Right lung (tissue), 5 donors: ENCODE measurements around the gene ITM2C. TPM values are rescaled to one million over a fixed set of nuclear protein-coding genes. Genes with fewer than 3 reads are reported as not detected.

Source experiments
- DNase-seq, 2 donors: peaks; one replicate each; pipeline ENCODE4 v3.0.0-alpha.2; 2013
- polyA plus RNA-seq, 5 donors: library from polyadenylated mRNA; unstranded; fragments of 120-200 nt; gene quantifications; one replicate each; pipeline versions ENCODE4 v1.2.1 to v1.2.3, GENCODE V29; 2013; ENCODE audit warnings: inconsistent platforms in 1 of 5, low replicate concordance in 1 of 5; ENCODE audit not compliant: insufficient read length in 5 of 5, insufficient read depth in 1 of 5

ITM2C gene
- polyA plus RNA-seq, 5 donors: 271 to 335 (median 284) TPM

DNA sequence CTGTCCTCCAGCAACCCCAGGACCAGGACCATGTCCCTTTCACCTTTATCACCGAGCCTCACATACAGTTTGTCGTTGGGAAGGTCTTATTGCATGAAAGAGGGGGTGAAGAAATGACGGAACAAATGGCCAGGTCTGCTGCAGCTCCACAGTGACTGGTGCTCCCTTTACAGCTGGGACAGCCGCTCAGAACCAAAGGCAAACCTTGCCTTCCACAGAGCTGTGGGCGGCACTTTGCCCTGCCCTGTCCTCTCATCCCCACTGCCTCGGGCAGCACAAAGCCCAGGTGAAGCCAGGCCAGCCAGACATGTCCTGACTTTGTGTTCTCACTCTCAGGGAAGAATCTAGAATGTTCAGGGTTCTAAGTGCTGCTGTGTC, 59.3 kb downstream of the ITM2C start:
- DNase-seq: no peak

DNA sequence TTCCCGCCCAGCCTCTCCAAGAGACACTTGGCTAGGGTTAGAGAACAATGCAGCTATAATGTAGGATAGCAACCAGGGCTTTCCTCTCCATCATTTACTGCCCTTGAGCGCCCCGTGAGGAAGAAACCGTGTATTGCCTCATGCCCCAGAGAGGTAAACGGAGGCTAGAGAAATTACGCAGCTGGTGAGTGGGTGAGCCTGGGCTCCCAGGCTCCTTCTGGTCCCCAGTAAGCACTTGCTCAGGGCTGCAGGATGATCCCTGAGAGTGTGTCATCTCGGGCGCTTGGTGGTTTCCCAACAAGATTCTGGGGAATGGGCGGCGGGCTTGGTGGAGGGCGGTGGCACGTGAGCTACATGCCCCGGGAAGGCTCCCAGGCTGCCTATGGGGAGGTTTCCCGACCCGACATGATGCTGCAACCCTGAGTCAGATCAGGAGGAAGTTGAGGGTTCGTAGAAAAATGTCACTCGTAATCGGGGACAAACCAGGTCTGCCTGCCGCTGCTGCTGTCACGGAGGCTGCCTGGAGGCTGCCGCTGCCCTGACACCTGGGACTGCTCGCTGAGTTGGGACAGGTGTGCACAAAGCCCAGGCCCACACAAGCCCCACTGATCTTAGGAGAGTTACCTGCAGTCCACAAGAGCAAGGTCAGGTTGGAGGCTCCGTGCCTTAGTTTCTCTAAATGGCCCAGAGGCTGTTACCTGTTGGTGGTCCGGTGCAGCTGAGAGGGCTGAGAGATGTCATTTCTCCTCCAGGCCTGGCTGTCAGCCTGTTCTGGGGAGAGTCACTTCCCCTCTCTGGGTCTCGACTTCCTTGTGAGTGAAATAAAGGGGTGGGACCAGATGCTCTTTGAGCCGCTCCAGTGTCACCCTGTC, 60.0 kb downstream of the ITM2C start, which contains the start of gene GPR55:
Gene GPR55 (minus strand): TSS at position 773 of the 872 bp plus-strand sequence. CDS start 14,280 bp downstream, outside the sequence.
- no peak for DNase-seq

DNA sequence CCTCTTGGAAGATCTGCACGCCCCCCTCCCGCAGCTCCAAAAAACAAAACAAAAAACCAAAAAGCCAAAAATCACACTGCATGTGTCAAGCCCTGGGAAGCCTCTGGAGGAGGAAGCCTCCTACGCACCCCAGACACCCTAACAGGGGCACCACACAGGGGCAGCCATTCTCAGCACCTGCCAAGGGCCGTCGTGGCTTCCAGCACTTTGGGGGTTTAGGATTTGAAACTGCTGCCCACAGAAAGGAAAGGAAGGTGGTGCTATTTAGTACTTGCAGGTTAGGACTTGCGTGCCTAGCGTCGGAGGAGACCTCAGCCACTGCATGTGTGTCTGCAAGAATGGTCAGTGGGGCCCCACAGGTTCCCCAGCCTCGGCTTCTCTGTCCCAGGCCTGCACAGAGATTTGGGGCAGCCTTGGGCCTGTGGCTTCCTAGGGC, 60.7 kb downstream of the ITM2C start:
- DNase-seq: no peak

DNA sequence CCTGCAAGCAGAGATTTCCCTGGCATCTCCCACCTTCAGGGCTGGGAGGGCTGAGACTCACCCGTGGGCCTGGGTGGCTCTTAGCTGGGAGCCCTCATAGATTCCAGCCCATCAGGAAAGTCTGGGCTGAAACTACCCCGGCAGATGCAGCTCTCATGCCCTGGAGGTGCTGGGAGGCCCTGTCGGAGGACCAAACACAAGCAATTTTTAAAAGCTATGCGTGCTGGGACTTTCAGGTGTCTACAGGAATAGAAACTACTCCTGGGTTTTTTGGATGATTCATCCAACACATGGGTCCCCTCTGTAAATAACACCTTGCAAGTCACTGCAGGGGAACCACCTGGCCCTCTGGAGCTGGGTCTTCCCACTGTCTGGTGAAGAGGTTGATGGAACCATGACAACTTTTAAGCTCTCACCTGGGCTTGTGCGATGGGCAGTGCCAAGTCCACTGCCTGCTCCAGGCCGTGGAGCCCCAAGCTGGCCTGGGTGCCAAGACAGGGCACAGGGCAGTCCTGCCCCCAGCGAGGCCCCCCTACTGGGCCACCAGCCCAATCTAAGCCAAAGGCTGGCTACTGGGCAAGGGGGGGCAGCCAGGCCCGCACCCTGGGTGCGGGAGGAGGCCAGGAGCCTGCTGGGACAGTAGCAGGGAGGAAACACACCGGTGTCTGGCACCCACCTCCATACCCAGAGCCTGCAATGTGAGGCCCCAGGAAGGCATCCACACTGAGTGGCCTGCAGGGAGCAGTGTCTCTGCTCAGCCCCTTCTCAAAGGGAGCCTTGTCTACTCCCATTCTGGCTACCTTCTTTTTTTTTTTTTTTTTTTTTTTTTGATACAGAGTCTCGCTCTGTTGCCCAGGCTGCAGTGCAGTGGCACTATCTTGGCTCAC, 61.4 kb downstream of the ITM2C start:
- no peak for DNase-seq

DNA sequence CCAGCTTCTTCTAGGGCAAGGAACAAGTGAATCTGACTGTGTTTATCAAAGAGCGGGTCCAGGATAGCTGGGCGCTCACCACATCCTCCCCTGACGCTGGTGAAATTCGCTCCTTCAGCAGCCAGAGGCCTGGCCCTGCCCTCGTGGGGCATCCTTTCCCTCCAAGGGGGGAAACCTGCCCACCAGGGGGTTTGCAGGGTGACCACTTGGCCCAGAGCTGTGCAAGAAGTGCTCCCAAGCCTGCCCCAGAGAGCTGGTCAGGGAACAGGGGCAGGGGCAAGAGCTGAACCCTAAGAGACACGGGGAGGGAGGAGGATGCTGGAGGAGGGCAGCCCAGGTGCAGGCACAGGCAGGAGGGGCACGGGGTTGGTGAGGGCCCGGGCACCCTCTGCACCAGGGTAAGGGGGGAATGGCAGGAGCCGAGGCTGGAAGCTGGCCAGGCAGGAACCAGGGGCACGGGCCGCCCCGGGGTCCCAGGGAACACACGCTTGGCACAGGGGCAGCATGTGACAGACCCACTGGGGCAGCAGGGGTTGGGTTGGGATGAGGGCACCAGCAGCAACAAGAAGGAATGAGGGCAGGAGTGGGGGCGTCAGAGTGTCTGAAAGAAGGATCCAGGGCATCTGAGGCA, 63.1 kb downstream of the ITM2C start:
- DNase-seq: no peak

Other genes with a start within 250 kb of the ITM2C start
- 10 to 100 TPM; 48.6 to 68.0 (median 61.6) TPM for gene CAB39, start 152.1 kb upstream of the ITM2C start, polyA plus RNA-seq
- gene GPR55, start 60.3 kb downstream of the ITM2C start, polyA plus RNA-seq: under 1 TPM; 0.10 to 0.21 (median 0.17) TPM
- gene SPATA3, start 131.2 kb downstream of the ITM2C start, polyA plus RNA-seq: not detected
- gene C2orf72, start 172.6 kb downstream of the ITM2C start, polyA plus RNA-seq: 1 to 10 TPM in 1 of 5 donors, under 1 TPM in 4; 0.27 to 1.6 (median 0.54) TPM
- 10 to 100 TPM; 73.2 to 80.3 (median 75.9) TPM for gene PSMD1, start 191.9 kb downstream of the ITM2C start, polyA plus RNA-seq